HepG2 (cell line): Measurements from ENCODE around the gene CFAP69. TPM values are rescaled to one million over a fixed set of nuclear protein-coding genes. Genes with fewer than 3 reads are reported as not detected.

Experiments used
- ADNP ChIP-seq: sonication (generic); formaldehyde crosslinking; IDR thresholded peaks from 2 replicates; pipeline ENCODE4 v1.4.0; 2020; ENCODE audit warnings: missing genetic modification reagents
- DNMT3B ChIP-seq: conservative IDR thresholded peaks from 2 replicates; pipeline ENCODE4 v1.6.1; 2016; ENCODE audit warnings: missing biosample characterization, control low read depth
- DR1 ChIP-seq: sonication (generic); formaldehyde crosslinking; IDR thresholded peaks from 2 replicates; pipeline ENCODE4 v1.8.0; 2021; ENCODE audit warnings: mild to moderate bottlenecking, missing genetic modification reagents, inconsistent platforms
- ERF ChIP-seq: IDR thresholded peaks from 2 replicates; pipeline ENCODE4 v1.6.1; 2018; ENCODE audit warnings: missing biosample characterization, missing genetic modification reagents
- HMGXB3 ChIP-seq: sonication (generic); formaldehyde crosslinking; IDR thresholded peaks from 2 replicates; pipeline ENCODE4 v1.4.0; 2020; ENCODE audit warnings: missing genetic modification reagents, borderline replicate concordance
- HNRNPK ChIP-seq: fragments of 200-400 bp; formaldehyde crosslinking; IDR thresholded peaks from 2 replicates; pipeline ENCODE4 v1.6.1; 2018; ENCODE audit warnings: low read length, low read depth, moderate library complexity, mild to moderate bottlenecking; ENCODE audit not compliant: poor library complexity, severe bottlenecking
- HNRNPUL1 ChIP-seq: fragments of 200-400 bp; formaldehyde crosslinking; IDR thresholded peaks from 2 replicates; pipeline ENCODE4 v1.6.1; 2017; ENCODE audit warnings: low read depth, mild to moderate bottlenecking, low read length, moderate library complexity
- MAF1 ChIP-seq: sonication (generic); formaldehyde crosslinking; IDR thresholded peaks from 2 replicates; pipeline ENCODE4 v1.5.0; 2020; ENCODE audit warnings: missing genetic modification reagents, borderline replicate concordance
- MED1 ChIP-seq: sonication (generic); formaldehyde crosslinking; IDR thresholded peaks from 2 replicates; pipeline ENCODE4 v1.4.0; 2020; ENCODE audit warnings: missing genetic modification reagents
- MED13 ChIP-seq: sonication (generic); formaldehyde crosslinking; IDR thresholded peaks from 2 replicates; pipeline ENCODE4 v1.5.0; 2020; ENCODE audit warnings: missing genetic modification reagents
- SSRP1 ChIP-seq: IDR thresholded peaks from 2 replicates; pipeline ENCODE4 v1.6.1; 2016; ENCODE audit warnings: control low read depth
- TBX3 ChIP-seq: fragments of 450-650 bp; IDR thresholded peaks from 2 replicates; pipeline ENCODE4 v1.6.1; 2017; ENCODE audit warnings: antibody characterized with exemption, mild to moderate bottlenecking, inconsistent platforms, borderline replicate concordance
- THAP11 ChIP-seq: IDR thresholded peaks from 2 replicates; pipeline ENCODE4 v1.6.1; 2016; ENCODE audit warnings: missing biosample characterization, missing genetic modification reagents
- ZC3H13 ChIP-seq: sonication (generic); formaldehyde crosslinking; IDR thresholded peaks from 2 replicates; pipeline ENCODE4 v1.8.1; 2023; ENCODE audit warnings: mild to moderate bottlenecking, missing genetic modification reagents, moderate library complexity
- ZFP1 ChIP-seq: IDR thresholded peaks from 2 replicates; pipeline ENCODE4 v1.6.1; 2016
- ZNF616 ChIP-seq: sonication (generic); formaldehyde crosslinking; IDR thresholded peaks from 2 replicates; pipeline ENCODE4 v1.5.0; 2020; ENCODE audit warnings: low read depth, mild to moderate bottlenecking, missing genetic modification reagents
- ZNF704 ChIP-seq: sonication (generic); formaldehyde crosslinking; IDR thresholded peaks from 2 replicates; pipeline ENCODE4 v1.8.1; 2023; ENCODE audit warnings: mild to moderate bottlenecking, inconsistent platforms, moderate library complexity, missing genetic modification reagents, borderline replicate concordance
- ZNF740 ChIP-seq: sonication (generic); formaldehyde crosslinking; IDR thresholded peaks from 2 replicates; pipeline ENCODE4 v1.4.0; 2020; ENCODE audit warnings: missing genetic modification reagents
- ZNF792 ChIP-seq: IDR thresholded peaks from 2 replicates; pipeline ENCODE4 v1.6.1; 2016
- ZNF841 ChIP-seq: sonication (generic); formaldehyde crosslinking; IDR thresholded peaks from 2 replicates; pipeline ENCODE4 v1.8.1; 2023; ENCODE audit warnings: missing genetic modification reagents, borderline replicate concordance
- ZXDC ChIP-seq: sonication (generic); formaldehyde crosslinking; IDR thresholded peaks from 2 replicates; pipeline ENCODE4 v1.5.0; 2020; ENCODE audit warnings: mild to moderate bottlenecking, missing genetic modification reagents
- polyA plus RNA-seq, 8 experiments: library from polyadenylated mRNA; depleted of rRNA in 3 of 8; stranded (reverse) in 7 of 8; unstranded in 1 of 8; fragments of >200 nt; fragmentation: Illumina TruSeq in 4 of 8; extraction: Trizol in 4 of 8; gene quantifications; 2 replicates each; pipeline versions ENCODE4 v1.2.1 to v1.2.3, GENCODE V29; 2011 to 2016; ENCODE audit warnings: low read depth in 4 of 8, missing spikeins in 1 of 8, mixed read lengths in 1 of 8; ENCODE audit not compliant: insufficient read depth in 1 of 8
- total RNA-seq, 5 experiments: library from RNA; depleted of rRNA; stranded (reverse); fragments of >200 nt; fragmentation: Illumina TruSeq; extraction: Trizol; gene quantifications; 2 replicates each; pipeline ENCODE4 v1.2.3, GENCODE V29; 2016; ENCODE audit warnings: low read depth in 1 of 5

Gene CFAP69
- total and polyA plus RNA-seq, 2 of the 13 experiments (the other 11 are each of a cell fraction or from before 2014, with no cell fraction given), result 2.2 to 4.0 TPM

- TF ChIP-seq TBX3 (no peak), HNRNPK (no peak), ZFP1 (CRISPR knock-in tag) (peak; percentile 46; the same call in 1 of the 2 replicates), DNMT3B (CRISPR knock-in tag) (peak; percentile 82; the same call in 1 of the 2 replicates), ZNF841 (no peak), MED1 (CRISPR knock-in tag) (peak; percentile 66; the same call in 1 of the 2 replicates), HMGXB3 (CRISPR knock-in tag) (peak; percentile 58), MED13 (0 out of 2 replicates have a peak, but pooled peaks have one; percentile 32), ZNF616 (peak; percentile 43; the same call in 1 of the 2 replicates), DR1 (CRISPR knock-in tag) (peak; percentile 59; the same call in 1 of the 2 replicates), SSRP1 (CRISPR knock-in tag) (no peak), ERF (CRISPR knock-in tag) (no peak; the same call in 1 of the 2 replicates), ZXDC (no peak), ZC3H13 (CRISPR knock-in tag) (no peak), ZNF740 (CRISPR knock-in tag) (no peak), ZNF704 (CRISPR knock-in tag) (no peak), MAF1 (no peak), ZNF792 (CRISPR knock-in tag) (peak; percentile 66; the same call in 1 of the 2 replicates), HNRNPUL1 (no peak), ADNP (no peak), THAP11 (peak; percentile 95)
Observed at GRCh38 chr7:90346336-90347125, 101.6 kb downstream of the CFAP69 start, which contains the start of gene GTPBP10 (continued).
